SU-DHL-6 (cell line): ENCODE results near the gene SDR42E1.

Experiments
- H2AFZ ChIP-seq: fragments of 200-600 bp; sonication (generic); 2 replicates; pipeline ENCODE4 v1.6.1; 2014; ENCODE audit warnings: low read depth, mild to moderate bottlenecking, moderate library complexity, mixed read lengths, antibody characterized with exemption, low read length; ENCODE audit not compliant: severe bottlenecking
- H3F3A ChIP-seq: fragments of 200-600 bp; shearing (Covaris generic); 2 replicates; pipeline ENCODE4 v1.6.0; 2016; ENCODE audit warnings: antibody characterized with exemption, mild to moderate bottlenecking; ENCODE audit not compliant: insufficient read depth
- H3K27ac ChIP-seq: fragments of 200-600 bp; sonication (generic); 2 replicates; pipeline ENCODE4 v1.5.1; 2016; ENCODE audit warnings: low read depth, mild to moderate bottlenecking, low read length, moderate library complexity, mixed read lengths
- H3K27me3 ChIP-seq: fragments of 200-600 bp; sonication (generic), shearing (Covaris generic); 2 replicates; pipeline ENCODE4 v1.6.0; 2014; ENCODE audit warnings: mild to moderate bottlenecking, low read length
- H3K36me3 ChIP-seq: fragments of 200-600 bp; sonication (generic); 2 replicates; pipeline ENCODE4 v1.6.1; 2014; ENCODE audit warnings: mild to moderate bottlenecking, low read length, mixed read lengths
- H3K4me2 ChIP-seq: fragments of 300-600, 200-600 bp; shearing (Covaris generic), sonication (generic); 2 replicates; pipeline ENCODE4 v1.6.0; 2014; ENCODE audit warnings: low read length, low read depth, mild to moderate bottlenecking; ENCODE audit not compliant: poor library complexity, severe bottlenecking
- H3K4me3 ChIP-seq: fragments of 200-600 bp; sonication (generic); 2 replicates; pipeline ENCODE4 v1.5.1; 2014; ENCODE audit warnings: antibody characterized with exemption, low read length, mild to moderate bottlenecking, mixed read lengths; ENCODE audit not compliant: insufficient read depth, poor library complexity, severe bottlenecking
- H3K79me2 ChIP-seq: fragments of 200-600 bp; sonication (generic); 2 replicates; pipeline ENCODE4 v1.6.1; 2014; ENCODE audit warnings: mild to moderate bottlenecking, low read length, moderate library complexity; ENCODE audit not compliant: insufficient read depth
- H3K9ac ChIP-seq: fragments of 200-600 bp; sonication (generic); 2 replicates; pipeline ENCODE4 v1.7.0; 2014; ENCODE audit warnings: mild to moderate bottlenecking, low read length
- H3K9me2 ChIP-seq: fragments of 200-600 bp; sonication (generic); replicated peaks from 2 replicates; pipeline ENCODE4 v1.6.1; 2014; ENCODE audit warnings: low read length; ENCODE audit not compliant: insufficient read depth
- H3K9me3 ChIP-seq: fragments of 200-600 bp; sonication (generic); 2 replicates; pipeline ENCODE4 v1.6.1; 2014; ENCODE audit warnings: low read length, mixed read lengths; ENCODE audit not compliant: insufficient read depth
- H4K20me1 ChIP-seq: fragments of 200-600 bp; sonication (generic); 2 replicates; pipeline ENCODE4 v1.6.1; 2014; ENCODE audit warnings: low read depth, mild to moderate bottlenecking, antibody characterized with exemption, low read length, moderate library complexity, mixed read lengths
- EZH2phosphoT487 ChIP-seq: fragments of 200-600 bp; sonication (generic), shearing (Covaris generic); conservative IDR thresholded peaks from 2 replicates; pipeline ENCODE4 v1.6.1; 2018; ENCODE audit warnings: mild to moderate bottlenecking, antibody characterized with exemption, low read length, moderate library complexity, mixed read lengths
- TF ChIP-seq, protein P1 (sequence below): fragments of 200-600 bp; sonication (generic); IDR thresholded peaks from one replicate; pipeline ENCODE4 v1.5.1; 2017; ENCODE audit warnings: antibody characterized with exemption, mild to moderate bottlenecking, low read length, moderate library complexity; ENCODE audit not compliant: insufficient read depth, poor library complexity, severe bottlenecking

Gene SDR42E1

GRCh38 chr16:82040296-82040695 lies 29.0 kb upstream of the SDR42E1 start:
- Histone ChIP-seq H2AFZ (no peak overlapping the region), H3K4me2 (no peak overlapping the region), H4K20me1 (no peaks in the 10 kb centered on the region), H3K27ac (no peak overlapping the region), H3K9me2 (no peaks in the 10 kb centered on the region), H3K79me2 (no peaks in the 10 kb centered on the region), H3K9ac (no peak overlapping the region), H3K36me3 (no peaks in the 10 kb centered on the region), H3K27me3 (no peaks in the 10 kb centered on the region), H3K4me3 (no peak overlapping the region), H3K9me3 (no peaks in the 10 kb centered on the region), H3F3A (no peaks in the 10 kb centered on the region)
- TF ChIP-seq, protein P1, sequence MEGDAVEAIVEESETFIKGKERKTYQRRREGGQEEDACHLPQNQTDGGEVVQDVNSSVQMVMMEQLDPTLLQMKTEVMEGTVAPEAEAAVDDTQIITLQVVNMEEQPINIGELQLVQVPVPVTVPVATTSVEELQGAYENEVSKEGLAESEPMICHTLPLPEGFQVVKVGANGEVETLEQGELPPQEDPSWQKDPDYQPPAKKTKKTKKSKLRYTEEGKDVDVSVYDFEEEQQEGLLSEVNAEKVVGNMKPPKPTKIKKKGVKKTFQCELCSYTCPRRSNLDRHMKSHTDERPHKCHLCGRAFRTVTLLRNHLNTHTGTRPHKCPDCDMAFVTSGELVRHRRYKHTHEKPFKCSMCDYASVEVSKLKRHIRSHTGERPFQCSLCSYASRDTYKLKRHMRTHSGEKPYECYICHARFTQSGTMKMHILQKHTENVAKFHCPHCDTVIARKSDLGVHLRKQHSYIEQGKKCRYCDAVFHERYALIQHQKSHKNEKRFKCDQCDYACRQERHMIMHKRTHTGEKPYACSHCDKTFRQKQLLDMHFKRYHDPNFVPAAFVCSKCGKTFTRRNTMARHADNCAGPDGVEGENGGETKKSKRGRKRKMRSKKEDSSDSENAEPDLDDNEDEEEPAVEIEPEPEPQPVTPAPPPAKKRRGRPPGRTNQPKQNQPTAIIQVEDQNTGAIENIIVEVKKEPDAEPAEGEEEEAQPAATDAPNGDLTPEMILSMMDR = no peak
- no peak for TF ChIP-seq EZH2phosphoT487

- Histone ChIP-seq H3K27ac (no peak overlapping the region), H3K4me3 (no peak overlapping the region), H3K9me2 (no peaks in the 10 kb centered on the region), H3K4me2 (no peak overlapping the region), H3K9ac (no peak overlapping the region), H3K36me3 (no peaks in the 10 kb centered on the region), H4K20me1 (no peaks in the 10 kb centered on the region), H3K79me2 (no peaks in the 10 kb centered on the region), H2AFZ (no peak overlapping the region), H3K27me3 (no peaks in the 10 kb centered on the region), H3F3A (no peaks in the 10 kb centered on the region), H3K9me3 (no peaks in the 10 kb centered on the region)
- no peak for TF ChIP-seq EZH2phosphoT487
- TF ChIP-seq, protein P1 = no peak
These were observed 26.4 kb upstream of the SDR42E1 start for GRCh38 chr16:82037666-82038065.

DNA sequence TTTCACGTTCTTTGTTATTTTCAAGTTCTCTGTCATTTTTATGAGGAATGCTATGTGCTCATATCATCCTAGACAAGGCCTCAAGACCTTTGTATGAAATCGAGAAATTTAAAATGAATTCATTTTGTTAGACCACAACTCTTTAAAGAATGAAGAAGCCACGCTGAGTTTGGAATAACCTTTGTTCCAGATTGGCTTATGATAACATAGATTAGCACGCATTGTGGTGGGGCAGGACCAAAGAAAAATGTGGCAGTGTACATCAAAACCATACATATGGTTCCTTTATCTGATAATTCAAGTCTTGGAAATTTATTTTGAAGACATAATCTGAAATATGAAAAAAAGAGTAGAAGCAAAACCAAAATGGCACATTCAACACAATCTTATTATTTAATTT lies 26.0 kb upstream of the SDR42E1 start:
- Histone ChIP-seq H3K9ac (no peak overlapping the region), H3K27me3 (no peaks in the 10 kb centered on the region), H3K9me2 (no peaks in the 10 kb centered on the region), H3F3A (no peaks in the 10 kb centered on the region), H2AFZ (no peak overlapping the region), H3K27ac (no peak overlapping the region), H4K20me1 (no peaks in the 10 kb centered on the region), H3K36me3 (no peaks in the 10 kb centered on the region), H3K79me2 (no peaks in the 10 kb centered on the region), H3K4me2 (no peak overlapping the region), H3K4me3 (no peak overlapping the region), H3K9me3 (no peaks in the 10 kb centered on the region)
- no peak for TF ChIP-seq EZH2phosphoT487
- TF ChIP-seq, protein P1 = no peak
